Measurements from ENCODE around the gene ANKRD23.

Gene ANKRD23

GRCh38 chr2:96830044-96830562, 13.7 kb downstream of the ANKRD23 start:
- Histone ChIP-seq H3K36me3 (peaks cover 91% of the 10 kb centered on the region), H4K20me1 (peaks cover 73% of the 10 kb centered on the region), H3K9ac (no peak overlapping the region), H3K4me2 (no peak overlapping the region), H3K4me1 (peaks cover 34% of the 10 kb centered on the region), H3K27ac (0 out of 2 replicates have a peak overlapping the region, but pooled peaks have one; percentile 13), H3K27me3 (no peaks in the 10 kb centered on the region), H3K9me3 (no peaks in the 10 kb centered on the region), H3K4me3 (no peak overlapping the region)
- no peak for TF ChIP-seq Cebpa-rat (IDR thresholded peaks at IDR 0.05)

GRCh38 chr2:96828874-96829273, 14.9 kb downstream of the ANKRD23 start:
- Histone ChIP-seq H3K4me1 (peaks cover 28% of the 10 kb centered on the region), H3K4me3 (no peak overlapping the region), H3K27ac (no peak overlapping the region), H3K36me3 (peaks cover 94% of the 10 kb centered on the region), H3K9me3 (no peaks in the 10 kb centered on the region), H3K4me2 (no peak overlapping the region), H3K27me3 (no peaks in the 10 kb centered on the region), H3K9ac (no peak overlapping the region), H4K20me1 (peaks cover 85% of the 10 kb centered on the region)
- TF ChIP-seq Cebpa-rat (IDR thresholded peaks at IDR 0.05): no peak

DNA sequence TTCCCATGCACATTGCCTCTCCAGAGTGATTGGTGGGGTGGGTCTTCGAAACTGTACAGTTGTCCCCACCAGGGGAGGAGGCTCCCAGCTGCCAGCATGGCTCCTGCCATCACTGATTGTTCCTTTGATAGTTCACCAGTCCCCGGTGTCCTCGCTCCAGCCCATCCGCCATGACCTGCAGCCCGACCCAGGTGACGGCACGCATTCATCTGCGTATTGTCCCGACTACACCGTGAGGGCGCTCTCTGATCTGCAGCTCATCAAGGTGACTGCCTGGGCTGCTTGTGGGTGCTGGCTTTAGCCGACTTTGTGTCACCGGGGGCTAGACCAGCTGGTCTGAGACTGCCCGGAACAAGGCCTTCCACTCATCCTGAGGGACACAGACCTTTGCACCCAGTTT, 15.4 kb downstream of the ANKRD23 start:
- Histone ChIP-seq H4K20me1 (peaks cover 85% of the 10 kb centered on the region), H3K36me3 (peaks cover 99% of the 10 kb centered on the region), H3K9me3 (no peaks in the 10 kb centered on the region), H3K9ac (no peak overlapping the region), H3K27ac (no peak overlapping the region), H3K27me3 (no peaks in the 10 kb centered on the region), H3K4me3 (no peak overlapping the region), H3K4me1 (peaks cover 26% of the 10 kb centered on the region), H3K4me2 (no peak overlapping the region)
- TF ChIP-seq Cebpa-rat (IDR thresholded peaks at IDR 0.05): no peak

DNA sequence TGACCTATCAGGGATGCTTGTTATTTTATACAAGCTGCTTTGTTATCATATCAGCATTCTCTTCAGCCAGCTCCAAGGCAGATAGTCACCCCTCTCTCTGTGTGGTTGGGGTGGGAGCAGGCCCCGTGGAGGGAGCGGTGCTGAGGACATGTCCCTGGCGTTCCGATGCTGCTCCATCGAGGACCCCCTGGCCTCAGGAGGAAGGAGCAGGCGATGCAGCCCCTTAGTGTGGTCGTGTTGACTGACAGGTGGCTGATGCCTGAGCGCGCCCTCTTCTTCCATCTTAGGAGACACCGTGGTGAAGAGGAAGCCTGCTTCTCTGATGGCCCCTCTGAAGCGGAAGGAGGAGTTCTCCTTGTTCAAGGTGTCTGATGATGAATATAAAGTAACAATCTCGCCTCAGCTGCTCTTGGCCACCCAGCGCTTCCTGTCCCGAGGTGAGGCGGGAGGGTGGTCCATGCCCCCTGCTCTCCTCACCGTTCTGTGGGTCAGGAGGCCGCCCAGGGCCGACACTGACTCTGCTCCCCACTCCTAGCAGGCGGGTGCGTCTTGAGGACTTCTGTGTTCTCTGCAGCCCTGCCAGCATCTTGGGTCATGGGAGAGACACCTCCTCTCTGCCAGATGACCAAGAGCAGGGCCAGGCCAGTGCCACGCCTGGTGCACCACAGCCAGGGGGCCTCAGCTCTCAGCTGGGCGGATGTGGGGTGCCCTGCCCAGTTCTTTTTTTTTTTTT, 17.1 kb downstream of the ANKRD23 start:
- H4K20me1 ChIP-seq: peaks cover 85% of the 10 kb centered on the region
- H3K9ac ChIP-seq: no peak overlapping the region
- H3K27me3 ChIP-seq: no peaks in the 10 kb centered on the region
- no peak overlapping the region for H3K4me3 ChIP-seq
- H3K4me2 ChIP-seq: no peak overlapping the region
- peaks cover 25% of the 10 kb centered on the region for H3K4me1 ChIP-seq
- H3K9me3 ChIP-seq: no peaks in the 10 kb centered on the region
- H3K36me3 ChIP-seq: peaks cover 96% of the 10 kb centered on the region
- H3K27ac ChIP-seq: no peak overlapping the region
- TF ChIP-seq Cebpa-rat (IDR thresholded peaks at IDR 0.05): no peak

DNA sequence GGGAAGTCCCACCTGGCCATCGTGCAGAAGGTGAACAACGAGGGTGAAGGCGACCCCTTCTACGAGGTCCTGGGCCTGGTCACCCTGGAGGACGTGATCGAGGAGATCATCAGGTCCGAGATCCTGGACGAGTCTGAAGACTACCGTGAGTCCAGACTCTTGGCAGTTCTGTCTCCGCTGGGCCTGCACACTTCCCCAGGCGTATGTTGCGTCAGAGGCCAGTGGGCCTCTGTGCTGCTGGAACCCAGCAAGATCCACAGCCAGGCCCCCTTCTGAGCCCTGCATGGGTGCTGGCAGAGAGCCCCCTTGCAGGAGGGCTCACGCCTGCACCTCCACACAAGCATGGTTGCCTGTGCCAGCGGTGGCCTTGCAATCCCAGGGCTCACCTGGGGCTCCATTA, 18.8 kb downstream of the ANKRD23 start:
- Histone ChIP-seq H3K36me3 (peaks cover 95% of the 10 kb centered on the region), H3K27me3 (no peaks in the 10 kb centered on the region), H3K27ac (no peak overlapping the region), H3K9me3 (no peaks in the 10 kb centered on the region), H3K4me2 (no peak overlapping the region), H3K4me1 (peaks cover 33% of the 10 kb centered on the region), H3K9ac (no peak overlapping the region), H3K4me3 (no peak overlapping the region), H4K20me1 (peaks cover 85% of the 10 kb centered on the region)
- no peak for TF ChIP-seq Cebpa-rat (IDR thresholded peaks at IDR 0.05)

GRCh38 chr2:96824079-96824870, 19.5 kb downstream of the ANKRD23 start:
- Histone ChIP-seq H3K9ac (no peak overlapping the region), H3K36me3 (peaks cover 93% of the 10 kb centered on the region), H3K4me2 (no peak overlapping the region), H3K9me3 (no peaks in the 10 kb centered on the region), H3K27ac (no peak overlapping the region), H3K4me1 (peaks cover 41% of the 10 kb centered on the region), H3K27me3 (no peaks in the 10 kb centered on the region), H3K4me3 (no peak overlapping the region), H4K20me1 (peaks cover 92% of the 10 kb centered on the region)
- no peak for TF ChIP-seq Cebpa-rat (IDR thresholded peaks at IDR 0.05)

DNA sequence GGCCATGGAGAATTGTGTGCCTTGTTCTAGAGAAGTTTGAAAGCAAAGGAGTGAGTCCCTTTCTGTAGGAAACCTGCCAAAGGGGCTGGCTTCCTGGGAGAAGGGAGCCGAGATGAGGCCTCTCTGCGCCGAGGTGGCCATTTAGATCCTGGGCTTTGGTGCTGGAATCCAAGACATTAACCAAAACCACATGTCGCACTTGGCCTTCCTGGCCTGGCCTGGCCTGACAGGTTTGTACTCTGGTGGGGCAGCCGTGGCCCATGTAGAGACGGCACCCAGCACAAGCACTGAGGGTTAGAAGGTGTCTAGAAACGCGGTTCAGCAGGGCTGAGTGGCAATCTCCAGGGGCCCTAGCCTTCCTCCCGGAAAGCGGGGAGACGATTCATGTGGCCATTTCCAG, 20.6 kb downstream of the ANKRD23 start:
- Histone ChIP-seq H3K36me3 (peaks cover 82% of the 10 kb centered on the region), H4K20me1 (peaks cover 100% of the 10 kb centered on the region), H3K4me1 (peaks cover 52% of the 10 kb centered on the region)

GRCh38 chr2:96822786-96823185, 21.0 kb downstream of the ANKRD23 start:
- Histone ChIP-seq H4K20me1 (peaks cover 100% of the 10 kb centered on the region), H3K36me3 (peaks cover 78% of the 10 kb centered on the region)

More for the DNA sequence above, 20.6 kb downstream of the ANKRD23 start:
- H3K27me3 ChIP-seq: no peaks in the 10 kb centered on the region
- H3K9ac ChIP-seq: 0 out of 2 replicates have a peak overlapping the region, but pooled peaks have one; percentile 17
- H3K27ac ChIP-seq: 0 out of 2 replicates have a peak overlapping the region, but pooled peaks have one; percentile 7
- no peak overlapping the region for H3K4me2 ChIP-seq
- TF ChIP-seq Cebpa-rat (IDR thresholded peaks at IDR 0.05): no peak
- H3K4me3 ChIP-seq: no peak overlapping the region
- H3K9me3 ChIP-seq: no peaks in the 10 kb centered on the region

DNA sequence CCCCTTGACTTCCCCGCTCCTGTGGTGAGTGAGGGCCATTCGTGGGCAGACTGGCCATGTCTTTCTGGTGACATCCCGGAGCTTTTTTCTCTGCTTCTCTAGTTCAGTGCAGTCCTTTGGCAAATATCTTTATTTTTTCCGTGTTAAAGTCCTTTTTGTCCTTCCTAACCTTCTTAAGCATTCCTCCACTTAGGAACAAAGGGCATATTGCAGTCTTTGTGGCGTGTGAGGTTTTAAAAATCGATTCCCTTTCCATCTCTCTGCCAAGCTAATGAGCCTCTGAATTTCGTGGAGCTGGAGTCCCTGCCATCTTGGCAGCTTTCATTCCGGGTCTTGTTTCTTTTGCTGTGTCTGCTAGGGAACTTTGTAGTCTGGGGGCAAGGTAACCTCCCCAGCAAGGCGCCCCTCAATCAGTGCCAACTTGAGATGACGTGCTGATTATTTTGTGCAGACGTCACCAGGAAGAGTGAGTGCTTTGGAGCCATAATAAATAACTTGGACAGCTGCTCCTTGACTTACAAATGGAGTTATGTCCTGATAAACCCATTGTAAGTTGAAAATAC, 22.6 kb downstream of the ANKRD23 start:
- Histone ChIP-seq H3K36me3 (peaks cover 62% of the 10 kb centered on the region), H3K27me3 (no peaks in the 10 kb centered on the region), H3K9me3 (no peaks in the 10 kb centered on the region), H3K4me1 (peaks cover 65% of the 10 kb centered on the region), H4K20me1 (peaks cover 96% of the 10 kb centered on the region), H3K27ac (no peak overlapping the region), H3K9ac (0 out of 2 replicates have a peak overlapping the region, but pooled peaks have one; percentile 25), H3K4me3 (no peak overlapping the region), H3K4me2 (no peak overlapping the region)
- no peak for TF ChIP-seq Cebpa-rat (IDR thresholded peaks at IDR 0.05)

More at GRCh38 chr2:96822786-96823185, 21.0 kb downstream of the ANKRD23 start:
- H3K4me2 ChIP-seq: peak overlapping the region; percentile 47
- H3K27me3 ChIP-seq: no peaks in the 10 kb centered on the region
- no peaks in the 10 kb centered on the region for H3K9me3 ChIP-seq
- H3K4me3 ChIP-seq: no peak overlapping the region
- H3K27ac ChIP-seq: 0 out of 2 replicates have a peak overlapping the region, but pooled peaks have one; percentile 7
- peak overlapping the region; percentile 17; the same call in 1 of the 2 replicates for H3K9ac ChIP-seq
- no peak for TF ChIP-seq Cebpa-rat (IDR thresholded peaks at IDR 0.05)
- H3K4me1 ChIP-seq: peaks cover 56% of the 10 kb centered on the region
